Inferior parietal cortex (tissue), 1 donor: ENCODE data around the gene FAM149B1.
"Not testable (repeated sequence)": the region's sequence is repeated elsewhere in the genome, so short reads cannot be mapped to it uniquely, and the experiment has no call there.

Experiments
- DNase-seq: peaks from one replicate; pipeline ENCODE4 v3.0.0-alpha.2; 2016; ENCODE audit errors: extremely low spot score

Gene FAM149B1

GRCh38 chr10:73167783-73168464 lies at the start of gene FAM149B1, which contains the start of gene ECD:
Gene FAM149B1, plus strand, starts transcription at chr10:73168119. Its CDS starts 221 bp downstream, at chr10:73168340.
Gene ECD, minus strand, starts transcription at chr10:73168008. Its CDS starts 4,071 bp downstream, at chr10:73163937.
- DNase-seq = peak; percentile 98

DNA sequence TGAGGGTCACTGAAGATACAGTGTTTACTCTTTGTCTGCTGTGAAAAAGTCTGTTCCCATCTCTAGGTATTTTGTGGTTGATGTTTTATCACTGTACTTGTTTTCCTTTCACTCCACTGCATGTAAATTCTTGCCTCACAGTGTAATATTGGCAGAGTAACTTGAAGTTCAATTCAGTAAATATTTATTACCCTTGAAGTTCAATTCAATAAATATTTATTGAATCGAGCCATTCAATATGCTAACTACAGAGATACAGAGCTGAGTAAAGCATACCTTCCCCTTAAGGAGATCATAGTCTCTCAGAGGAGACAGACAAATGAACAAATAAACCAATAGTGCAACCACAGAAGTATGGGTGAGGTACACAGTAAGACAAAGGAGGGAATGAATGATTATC lies 48.5 kb upstream of the FAM149B1 start:
- no peak for DNase-seq

- DNase-seq = no peak
Observed at GRCh38 chr10:73119952-73120351, 48.0 kb upstream of the FAM149B1 start.

- no peak for DNase-seq
Observed at GRCh38 chr10:73126343-73126742, 41.6 kb upstream of the FAM149B1 start.

DNA sequence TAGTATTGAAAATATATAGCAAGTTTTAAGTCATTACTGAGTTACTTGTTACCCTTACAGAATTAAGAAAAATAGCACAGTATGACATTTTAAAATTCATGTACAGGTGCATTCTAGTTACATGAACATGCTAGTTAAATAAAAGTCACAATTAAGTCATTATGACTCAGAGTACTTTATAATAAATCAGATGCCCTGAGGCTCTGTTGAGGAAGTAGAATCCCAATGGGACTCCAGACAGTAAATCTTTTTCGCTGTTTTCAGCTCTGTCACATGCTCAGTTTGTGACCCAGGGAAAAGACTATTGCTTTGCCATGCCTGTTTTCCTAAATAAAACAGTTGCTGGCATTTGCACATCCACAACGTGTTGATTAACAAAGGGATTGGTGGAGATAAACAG lies 36.6 kb upstream of the FAM149B1 start:
- DNase-seq = no peak

DNA sequence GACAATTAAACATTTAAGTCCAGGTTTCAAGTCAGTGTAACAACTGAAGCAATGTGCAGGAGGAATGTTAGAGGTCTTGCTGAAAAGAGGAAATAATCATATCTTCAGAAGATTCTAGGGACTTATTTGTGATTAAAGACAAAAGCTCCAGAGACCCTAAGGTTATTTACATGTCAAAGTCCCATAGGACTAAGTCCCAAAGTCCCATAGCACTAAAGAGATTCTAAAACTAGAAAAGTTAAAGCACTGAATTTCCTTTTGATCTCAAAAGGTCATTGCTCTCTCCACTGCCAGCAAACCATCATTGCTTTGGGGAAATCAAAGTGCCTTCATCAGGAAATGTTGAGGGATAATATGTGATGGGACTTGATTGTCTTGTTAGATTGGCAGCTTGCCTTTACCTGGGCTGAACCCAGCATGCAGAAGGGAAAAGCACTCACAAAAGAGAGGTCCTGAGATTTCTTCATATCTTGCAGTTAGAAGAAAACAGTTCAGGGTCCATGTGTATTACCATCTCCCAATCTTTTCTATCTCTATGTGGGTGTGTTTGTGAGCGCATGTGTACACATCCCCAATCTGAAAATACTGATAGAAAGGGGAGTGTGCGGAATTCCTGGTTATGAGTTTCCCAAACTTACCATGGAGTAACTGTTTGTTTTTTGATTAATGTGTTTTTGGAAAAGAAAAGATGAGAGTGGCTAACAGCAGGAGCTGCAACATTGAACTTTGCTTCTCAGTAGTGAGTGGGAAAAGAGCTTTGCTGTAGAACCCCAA lies 35.8 kb upstream of the FAM149B1 start:
- no peak for DNase-seq

- no peak for DNase-seq
Observed at GRCh38 chr10:73134727-73135126, 33.2 kb upstream of the FAM149B1 start.

GRCh38 chr10:73136627-73137026 lies 31.3 kb upstream of the FAM149B1 start:
- no peak for DNase-seq

DNA sequence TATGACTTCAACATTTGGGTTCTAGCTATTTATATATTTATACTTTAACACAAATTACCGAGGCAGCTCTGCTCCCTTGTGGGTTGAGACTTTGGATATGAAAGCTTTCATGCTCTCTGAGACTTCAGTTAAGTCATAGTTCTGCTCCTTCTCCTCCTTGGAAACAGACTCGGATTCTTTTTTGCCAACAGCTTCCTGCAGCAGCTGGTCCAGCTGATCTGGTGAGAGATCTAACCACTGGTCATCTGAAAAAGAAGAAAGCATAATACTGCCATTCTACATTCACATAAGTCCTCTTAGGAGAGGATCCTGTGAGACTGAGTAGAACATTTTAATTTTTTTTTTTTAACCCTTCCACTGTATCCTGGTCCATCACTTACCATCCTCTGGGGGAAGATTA lies 28.7 kb upstream of the FAM149B1 start:
- no peak for DNase-seq

- no peak for DNase-seq
Observed at GRCh38 chr10:73141603-73142002, 26.3 kb upstream of the FAM149B1 start.

- DNase-seq = not testable (repeated sequence)
Observed at GRCh38 chr10:73150633-73151413, 17.1 kb upstream of the FAM149B1 start.

DNA sequence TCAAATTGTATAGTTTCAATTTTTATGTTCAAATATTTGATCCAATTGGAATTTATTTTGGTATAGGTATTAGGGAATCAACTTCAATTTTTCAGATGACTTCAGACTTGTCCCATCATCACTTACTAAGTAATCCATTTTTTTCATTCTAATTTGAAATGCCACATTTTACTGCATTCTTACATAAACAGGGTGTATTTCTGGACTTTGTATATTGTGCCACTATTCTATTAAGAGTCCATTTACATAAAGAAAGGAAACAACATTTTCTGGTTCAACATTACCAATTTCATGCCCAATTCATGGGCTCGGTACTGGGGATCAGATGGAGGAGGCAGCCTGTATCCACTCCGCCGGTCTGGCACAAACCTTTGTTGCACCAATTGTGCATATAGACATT lies 15.9 kb upstream of the FAM149B1 start:
- no peak for DNase-seq

- no peak for DNase-seq
Observed at GRCh38 chr10:73156054-73156453, 11.9 kb upstream of the FAM149B1 start.

- DNase-seq = peak; percentile 80
Observed at GRCh38 chr10:73159038-73159648, 8.8 kb upstream of the FAM149B1 start.

- no peak for DNase-seq
Observed at GRCh38 chr10:73161079-73161478, 6.8 kb upstream of the FAM149B1 start.

DNA sequence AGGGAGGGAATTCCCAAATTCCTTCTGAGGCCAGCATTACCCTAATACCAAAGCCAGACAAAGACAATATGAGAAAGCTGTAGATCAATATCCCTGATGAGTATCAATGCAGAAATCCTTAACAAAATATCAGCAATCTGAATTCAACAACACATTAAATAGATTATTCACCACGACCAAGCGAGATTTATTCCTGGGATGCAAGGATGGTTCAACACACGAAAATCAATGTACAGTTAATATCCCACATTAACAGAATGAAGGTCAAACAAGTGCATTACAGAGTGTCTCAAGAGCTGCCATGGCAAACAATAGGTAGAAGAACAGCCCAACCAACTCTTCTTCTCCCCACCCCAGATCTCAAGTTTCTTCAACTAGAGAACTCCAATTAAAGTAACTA lies 6.3 kb upstream of the FAM149B1 start:
- DNase-seq = no peak

DNA sequence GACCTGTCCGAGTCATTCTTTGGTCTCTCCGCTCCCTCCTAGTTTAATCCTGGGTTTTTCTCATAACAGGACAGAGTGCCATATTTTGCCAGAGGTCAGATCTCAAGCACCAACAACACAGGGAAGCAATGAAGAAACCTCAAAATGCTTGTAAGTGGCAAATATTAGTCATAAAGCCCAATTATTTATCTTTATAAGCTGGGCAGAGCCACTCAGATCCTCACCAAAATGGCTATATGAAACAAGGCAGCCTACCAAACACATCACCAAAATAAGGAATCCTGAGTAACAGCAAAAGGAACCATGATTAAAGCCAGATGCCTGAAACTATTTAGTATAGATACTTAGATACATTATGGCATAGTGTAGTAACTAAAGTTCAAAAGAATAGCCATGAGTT lies 4.8 kb upstream of the FAM149B1 start:
- DNase-seq = no peak

- no peak for DNase-seq
Observed at GRCh38 chr10:73166972-73167371, 947 bp upstream of the FAM149B1 start.

GRCh38 chr10:73167458-73167782 lies 499 bp upstream of the FAM149B1 start:
- no peak for DNase-seq

GRCh38 chr10:73168465-73168803 lies 515 bp downstream of the FAM149B1 start:
- peak; percentile 31 for DNase-seq

GRCh38 chr10:73169320-73169719 lies 1.4 kb downstream of the FAM149B1 start:
- DNase-seq = no peak

DNA sequence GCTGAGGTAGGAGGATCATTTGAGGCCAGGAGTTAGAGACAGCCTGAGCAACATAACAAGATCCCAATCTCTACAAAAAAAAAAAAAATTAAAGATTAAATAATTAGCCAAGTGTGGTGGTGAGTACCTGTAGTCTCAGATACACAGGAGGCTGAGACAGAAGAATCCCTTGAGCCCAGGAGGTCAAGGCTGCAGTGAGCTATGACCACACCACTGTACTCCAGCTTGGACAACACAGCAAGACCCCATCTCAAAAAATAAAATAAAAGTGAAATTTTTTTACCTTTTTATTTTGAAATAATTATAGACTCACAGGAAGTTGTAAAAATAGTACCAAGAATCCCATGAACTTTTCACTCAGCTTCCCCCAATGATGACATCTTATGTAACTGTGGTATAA lies 4.9 kb downstream of the FAM149B1 start:
- no peak for DNase-seq
